ENCODE measurements around the gene CCDC127.

DNA sequence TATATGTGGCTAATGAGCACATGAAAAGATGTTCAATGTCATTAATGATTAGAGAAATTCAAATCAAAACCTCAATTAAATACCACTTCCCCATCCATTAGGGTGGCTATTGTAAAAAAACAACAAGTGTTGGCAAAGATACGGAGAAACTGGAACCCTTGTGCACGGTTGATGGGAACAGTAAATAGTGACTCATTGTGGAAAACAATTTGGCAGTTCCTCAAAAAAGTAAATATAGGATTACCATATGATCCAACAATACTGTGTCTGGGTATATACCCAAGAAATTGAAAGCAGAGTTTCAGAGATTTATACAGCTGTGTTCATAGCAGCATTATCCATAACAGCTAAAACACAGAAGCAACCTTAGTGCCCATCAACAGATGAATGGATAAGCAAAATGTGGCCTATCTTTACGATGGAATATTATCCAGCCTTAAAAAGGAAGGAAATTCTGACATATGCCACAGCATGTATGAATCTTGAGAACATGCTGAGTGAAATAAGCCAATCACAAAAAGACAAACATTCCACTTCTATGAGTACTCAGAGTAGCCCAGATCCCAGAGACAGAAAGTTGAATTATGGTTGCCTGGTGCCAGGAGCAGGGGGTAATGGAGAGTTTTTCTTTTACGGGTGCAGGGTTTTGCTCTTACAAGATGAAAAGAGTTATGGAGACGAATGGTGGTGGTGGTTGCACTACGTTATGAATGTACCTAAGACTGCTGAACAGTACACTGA, 68.0 kb downstream of the CCDC127 start:
- TF ChIP-seq SUZ12 (IDR thresholded peaks at IDR 0.05; ENCODE audit: low read depth, low read length): no peak
- TF ChIP-seq RNF2 (conservative IDR thresholded peaks at IDR 0.05; ENCODE audit: low read depth): no peak
- no peak for TF ChIP-seq TAF15 (IDR thresholded peaks at IDR 0.05; ENCODE audit: low read depth, low read length, poor library complexity, severe bottlenecking)
- no peak for TF ChIP-seq SIN3A (IDR thresholded peaks at IDR 0.05; ENCODE audit: borderline replicate concordance, low read depth, low read length)
- no peak for TF ChIP-seq ZSCAN20 (CRISPR knock-in tag; IDR thresholded peaks at IDR 0.05; ENCODE audit: borderline replicate concordance)
- TF ChIP-seq TP53 (CRISPR knock-in tag; conservative IDR thresholded peaks at IDR 0.05): no peak
- no peak for TF ChIP-seq JARID2 (CRISPR knock-in tag; IDR thresholded peaks at IDR 0.05; ENCODE audit: insufficient replicate concordance)
- TF ChIP-seq, protein P1, sequence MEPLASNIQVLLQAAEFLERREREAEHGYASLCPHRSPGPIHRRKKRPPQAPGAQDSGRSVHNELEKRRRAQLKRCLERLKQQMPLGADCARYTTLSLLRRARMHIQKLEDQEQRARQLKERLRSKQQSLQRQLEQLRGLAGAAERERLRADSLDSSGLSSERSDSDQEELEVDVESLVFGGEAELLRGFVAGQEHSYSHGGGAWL (CRISPR knock-in tag; IDR thresholded peaks at IDR 0.05): no peak
- TF ChIP-seq ELF1 (CRISPR knock-in tag; IDR thresholded peaks at IDR 0.05): no peak
- TF ChIP-seq ZNF644 (CRISPR knock-in tag; IDR thresholded peaks at IDR 0.05; ENCODE audit: low read depth): no peak
- TF ChIP-seq ZNF33B (CRISPR knock-in tag; IDR thresholded peaks at IDR 0.05): no peak
- TF ChIP-seq ZNF510 (CRISPR knock-in tag; IDR thresholded peaks at IDR 0.05; ENCODE audit: low read depth): no peak

Data from HepG2 (cell line).